Measurements from ENCODE around the gene ADRA2C.

Gene ADRA2C

GRCh38 chr4:3753726-3754412, 12.3 kb upstream of the ADRA2C start:
- H3K4me3 ChIP-seq (ENCODE audit: low read depth, low read length), result no peak overlapping the region
- no peak for TF ChIP-seq CTCF (IDR thresholded peaks at IDR 0.05; ENCODE audit: control insufficient read depth, extremely low read depth, insufficient read depth)
- no peak for DNase-seq (ENCODE audit: low read depth)

DNA sequence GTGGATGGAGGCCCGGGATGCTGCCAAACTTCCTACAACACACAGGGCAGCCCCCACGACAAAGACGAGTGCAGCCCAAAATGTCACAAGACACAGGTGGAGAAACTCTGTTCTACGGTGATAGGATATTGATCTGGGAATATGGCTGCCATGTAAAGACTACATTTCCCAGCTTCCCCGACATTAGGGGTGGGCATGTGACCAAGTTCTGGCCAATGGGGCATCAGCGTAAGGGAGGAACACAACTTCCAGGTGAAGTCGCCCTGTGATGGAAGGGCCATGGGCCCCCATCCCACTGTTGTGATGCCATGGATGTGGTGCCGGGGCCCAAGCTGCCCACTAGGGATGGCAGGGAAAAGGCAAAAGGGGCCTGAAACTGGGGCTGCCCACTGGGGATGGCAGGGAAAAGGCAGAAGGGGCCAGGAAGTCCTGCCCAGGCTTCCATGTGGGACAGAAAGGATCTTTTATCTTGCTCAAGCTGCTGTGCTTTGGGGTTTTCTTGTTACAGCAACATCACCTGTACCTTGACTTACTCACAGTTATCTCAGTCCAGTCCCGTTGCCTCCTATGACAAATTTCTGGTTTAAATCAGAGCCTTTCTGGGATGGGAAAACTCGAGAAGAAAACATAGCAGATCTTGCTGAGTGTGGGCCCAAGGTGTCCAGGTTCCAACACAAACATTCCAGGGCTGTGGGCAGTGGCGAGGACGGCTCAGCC, 9.7 kb upstream of the ADRA2C start:
- no peak for TF ChIP-seq CTCF (IDR thresholded peaks at IDR 0.05; ENCODE audit: control insufficient read depth, extremely low read depth, insufficient read depth)
- no peak for DNase-seq (ENCODE audit: low read depth)
- no peak overlapping the region for H3K4me3 ChIP-seq (ENCODE audit: low read depth, low read length)

DNA sequence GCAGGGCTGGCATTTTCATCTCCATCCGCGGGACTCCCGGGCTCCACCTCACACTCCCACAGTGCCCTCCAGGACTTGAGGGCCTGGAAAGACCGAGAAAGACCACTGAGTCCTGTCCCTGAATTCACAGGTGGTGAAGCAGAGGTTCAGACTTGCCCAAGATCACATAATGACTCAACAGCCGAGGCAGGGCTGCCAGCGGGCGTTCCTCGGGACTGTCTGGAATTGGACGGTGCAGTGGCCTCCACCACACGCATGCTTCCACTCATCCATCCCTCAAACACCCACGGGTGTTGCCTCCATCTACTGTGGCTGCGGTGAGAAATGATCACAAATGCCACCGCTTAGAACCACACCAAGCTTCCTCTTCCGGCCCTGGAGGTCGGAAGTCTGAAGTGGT, 6.9 kb upstream of the ADRA2C start:
- no peak for DNase-seq (ENCODE audit: low read depth)
- TF ChIP-seq CTCF (IDR thresholded peaks at IDR 0.05; ENCODE audit: control insufficient read depth, extremely low read depth, insufficient read depth), result no peak

GRCh38 chr4:3760346-3760745, 5.8 kb upstream of the ADRA2C start:
- DNase-seq (ENCODE audit: low read depth), result no peak
- H3K4me3 ChIP-seq (ENCODE audit: low read depth, low read length), result no peak overlapping the region
- no peak for TF ChIP-seq CTCF (IDR thresholded peaks at IDR 0.05; ENCODE audit: control insufficient read depth, extremely low read depth, insufficient read depth)

More for the DNA sequence above, 6.9 kb upstream of the ADRA2C start:
- no peak overlapping the region for H3K4me3 ChIP-seq (ENCODE audit: low read depth, low read length)

DNA sequence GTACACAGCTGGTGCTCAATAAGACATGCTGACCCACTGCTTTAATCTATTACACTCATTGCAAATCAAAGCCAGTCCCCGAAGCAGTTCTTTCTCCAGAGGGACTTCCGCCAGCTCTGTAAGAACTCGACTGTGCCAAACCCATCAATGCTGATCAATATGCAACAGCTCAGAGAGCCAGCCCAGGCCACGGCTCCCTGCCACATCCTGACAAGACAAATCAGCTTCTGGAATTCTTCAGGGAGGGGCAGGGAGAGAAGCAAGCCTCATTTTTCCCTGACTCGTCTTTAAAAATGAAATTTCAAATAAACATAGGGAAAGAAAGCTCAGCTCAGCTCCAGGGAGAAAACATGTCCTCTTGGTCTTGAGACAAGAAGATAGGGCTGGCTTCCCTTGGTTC, 5.3 kb upstream of the ADRA2C start:
- no peak for DNase-seq (ENCODE audit: low read depth)
- no peak overlapping the region for H3K4me3 ChIP-seq (ENCODE audit: low read depth, low read length)
- no peak for TF ChIP-seq CTCF (IDR thresholded peaks at IDR 0.05; ENCODE audit: control insufficient read depth, extremely low read depth, insufficient read depth)

- no peak for DNase-seq (ENCODE audit: low read depth)
- no peak for TF ChIP-seq CTCF (IDR thresholded peaks at IDR 0.05; ENCODE audit: control insufficient read depth, extremely low read depth, insufficient read depth)
- H3K4me3 ChIP-seq (ENCODE audit: low read depth, low read length), result no peak overlapping the region
Observed at GRCh38 chr4:3762264-3762663, 3.9 kb upstream of the ADRA2C start.

Data from LNCaP clone FGC (cell line).